Measurements from ENCODE around the gene RRBP1. TPM values are rescaled to one million over a fixed set of nuclear protein-coding genes. Genes with fewer than 3 reads are reported as not detected.

RRBP1 gene
- total RNA-seq, 1 donor, result 122 TPM

- no peaks in the 10 kb centered on the region for H3K27me3 ChIP-seq (ENCODE audit: insufficient read depth, low read length)
- peaks cover 85% of the 10 kb centered on the region for H4K20me1 ChIP-seq (ENCODE audit: insufficient read depth, low read length)
- no peaks in the 10 kb centered on the region for H3K9me3 ChIP-seq (ENCODE audit: low read depth, low read length)
- peaks cover 16% of the 10 kb centered on the region for H3K4me1 ChIP-seq (ENCODE audit: insufficient read depth, low read length)
- H3K4me2 ChIP-seq (ENCODE audit: insufficient read depth, low read length), result no peak overlapping the region
- peaks cover 96% of the 10 kb centered on the region for H3K79me2 ChIP-seq (ENCODE audit: insufficient read depth, low read length)
- no peak for TF ChIP-seq CTCF (IDR thresholded peaks at IDR 0.05; ENCODE audit: extremely low read depth, low read depth, low read length)
- H3K4me3 ChIP-seq (ENCODE audit: insufficient read depth, low read length), result no peak overlapping the region
- no peak overlapping the region for H3K27ac ChIP-seq (ENCODE audit: low read depth, low read length)
- H2AFZ ChIP-seq (ENCODE audit: low read length), result no peak overlapping the region
- H3K36me3 ChIP-seq (ENCODE audit: insufficient read depth, low read length), result peaks cover 84% of the 10 kb centered on the region
- DNase-seq (ENCODE audit: insufficient read length, low spot score, missing footprints), result peak; percentile 81
These were observed 41.7 kb downstream of the RRBP1 start for GRCh38 chr20:17640146-17640874.

GRCh38 chr20:17638835-17639407 is 43.1 kb downstream of the RRBP1 start:
- no peak overlapping the region for H3K4me3 ChIP-seq (ENCODE audit: insufficient read depth, low read length)
- peaks cover 96% of the 10 kb centered on the region for H3K79me2 ChIP-seq (ENCODE audit: insufficient read depth, low read length)
- no peaks in the 10 kb centered on the region for H3K9me3 ChIP-seq (ENCODE audit: low read depth, low read length)
- peaks cover 5% of the 10 kb centered on the region for H3K4me1 ChIP-seq (ENCODE audit: insufficient read depth, low read length)
- peak overlapping the region; percentile 12 for H3K27ac ChIP-seq (ENCODE audit: low read depth, low read length)
- DNase-seq (ENCODE audit: insufficient read length, low spot score, missing footprints), result peak; percentile 65
- H3K27me3 ChIP-seq (ENCODE audit: insufficient read depth, low read length), result no peaks in the 10 kb centered on the region
- H4K20me1 ChIP-seq (ENCODE audit: insufficient read depth, low read length), result peaks cover 81% of the 10 kb centered on the region
- H2AFZ ChIP-seq (ENCODE audit: low read length), result no peak overlapping the region
- TF ChIP-seq CTCF (IDR thresholded peaks at IDR 0.05; ENCODE audit: extremely low read depth, low read depth, low read length), result no peak
- peaks cover 90% of the 10 kb centered on the region for H3K36me3 ChIP-seq (ENCODE audit: insufficient read depth, low read length)
- H3K4me2 ChIP-seq (ENCODE audit: insufficient read depth, low read length), result no peak overlapping the region

GRCh38 chr20:17637985-17638640 is 43.9 kb downstream of the RRBP1 start:
- Histone ChIP-seq H3K4me2 (ENCODE audit: insufficient read depth, low read length) (no peak overlapping the region), H3K9me3 (ENCODE audit: low read depth, low read length) (no peaks in the 10 kb centered on the region), H3K36me3 (ENCODE audit: insufficient read depth, low read length) (peaks cover 95% of the 10 kb centered on the region), H4K20me1 (ENCODE audit: insufficient read depth, low read length) (peaks cover 80% of the 10 kb centered on the region), H3K27ac (ENCODE audit: low read depth, low read length) (peak overlapping the region; percentile 12), H3K4me3 (ENCODE audit: insufficient read depth, low read length) (no peak overlapping the region), H3K27me3 (ENCODE audit: insufficient read depth, low read length) (no peaks in the 10 kb centered on the region), H3K4me1 (ENCODE audit: insufficient read depth, low read length) (no peaks in the 10 kb centered on the region), H3K79me2 (ENCODE audit: insufficient read depth, low read length) (peaks cover 96% of the 10 kb centered on the region), H2AFZ (ENCODE audit: low read length) (no peak overlapping the region)
- no peak for DNase-seq (ENCODE audit: insufficient read length, low spot score, missing footprints)
- TF ChIP-seq CTCF (IDR thresholded peaks at IDR 0.05; ENCODE audit: extremely low read depth, low read depth, low read length), result no peak

- Histone ChIP-seq H3K4me3 (ENCODE audit: insufficient read depth, low read length) (no peak overlapping the region), H3K9me3 (ENCODE audit: low read depth, low read length) (no peaks in the 10 kb centered on the region), H3K4me2 (ENCODE audit: insufficient read depth, low read length) (no peak overlapping the region), H3K79me2 (ENCODE audit: insufficient read depth, low read length) (peaks cover 96% of the 10 kb centered on the region), H3K36me3 (ENCODE audit: insufficient read depth, low read length) (peaks cover 95% of the 10 kb centered on the region), H3K27me3 (ENCODE audit: insufficient read depth, low read length) (no peaks in the 10 kb centered on the region), H2AFZ (ENCODE audit: low read length) (no peak overlapping the region), H3K4me1 (ENCODE audit: insufficient read depth, low read length) (no peaks in the 10 kb centered on the region), H3K27ac (ENCODE audit: low read depth, low read length) (no peak overlapping the region), H4K20me1 (ENCODE audit: insufficient read depth, low read length) (peaks cover 78% of the 10 kb centered on the region)
- DNase-seq (ENCODE audit: insufficient read length, low spot score, missing footprints), result no peak
- TF ChIP-seq CTCF (IDR thresholded peaks at IDR 0.05; ENCODE audit: extremely low read depth, low read depth, low read length), result no peak
These were observed 44.6 kb downstream of the RRBP1 start for GRCh38 chr20:17637413-17637780.
